HL-60 (cell line): ENCODE data around the gene DPEP3.

Experiments
- POLR2AphosphoS5 ChIP-seq: IDR thresholded peaks from 2 replicates; pipeline ENCODE4 v1.6.1; 2012; ENCODE audit warnings: low read depth
- TF ChIP-seq, protein P1 (sequence below): IDR thresholded peaks from one replicate; pipeline ENCODE4 v1.5.1; 2011; ENCODE audit warnings: low read length, control low read depth, inconsistent platforms; ENCODE audit not compliant: insufficient read depth
- TF ChIP-seq, protein P2 (sequence below): IDR thresholded peaks from 2 replicates; pipeline ENCODE4 v1.6.1; 2012; ENCODE audit warnings: low read depth; ENCODE audit not compliant: insufficient replicate concordance

DNA sequence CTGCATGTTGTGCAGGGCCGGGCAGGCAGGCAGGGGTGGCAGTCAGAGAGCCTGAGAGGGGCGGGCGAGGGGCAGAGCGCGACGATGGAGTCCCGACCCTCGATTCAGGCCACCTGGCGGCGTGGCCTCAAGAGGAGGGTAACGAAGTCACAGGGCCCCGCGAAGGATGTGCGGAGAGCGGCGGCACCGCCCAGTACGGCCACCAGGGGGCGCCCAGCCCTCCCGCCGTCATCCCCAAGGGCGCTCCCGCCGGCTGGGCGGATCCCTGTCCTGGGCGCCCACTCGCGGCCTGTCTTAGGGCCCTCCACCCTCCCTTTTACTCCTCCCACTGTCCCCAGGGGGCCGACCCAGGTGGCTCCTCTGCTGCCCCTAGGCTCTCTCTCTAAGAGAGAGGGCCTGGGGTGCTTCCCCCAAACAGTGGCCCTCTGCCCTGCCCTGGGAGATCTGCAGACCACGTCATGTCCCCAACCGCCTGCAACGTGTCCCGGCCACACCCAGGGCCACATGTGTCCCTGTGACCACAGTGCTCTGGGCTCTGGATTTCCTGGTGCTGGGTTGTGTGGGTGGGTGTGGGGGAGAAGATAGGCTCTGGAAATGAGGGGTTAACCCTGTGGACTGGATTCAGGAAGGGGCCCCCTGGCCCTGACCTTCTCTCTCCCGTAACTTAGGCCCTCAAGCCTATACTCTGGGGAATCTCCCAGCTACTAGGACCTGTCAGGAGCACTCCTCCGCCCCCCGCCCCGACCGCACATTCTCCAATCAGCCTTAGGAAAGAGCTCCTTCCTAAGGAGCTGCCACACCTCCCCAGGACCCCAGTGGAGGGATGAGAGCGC is 13.1 kb upstream of the DPEP3 start:
- TF ChIP-seq, protein P1, sequence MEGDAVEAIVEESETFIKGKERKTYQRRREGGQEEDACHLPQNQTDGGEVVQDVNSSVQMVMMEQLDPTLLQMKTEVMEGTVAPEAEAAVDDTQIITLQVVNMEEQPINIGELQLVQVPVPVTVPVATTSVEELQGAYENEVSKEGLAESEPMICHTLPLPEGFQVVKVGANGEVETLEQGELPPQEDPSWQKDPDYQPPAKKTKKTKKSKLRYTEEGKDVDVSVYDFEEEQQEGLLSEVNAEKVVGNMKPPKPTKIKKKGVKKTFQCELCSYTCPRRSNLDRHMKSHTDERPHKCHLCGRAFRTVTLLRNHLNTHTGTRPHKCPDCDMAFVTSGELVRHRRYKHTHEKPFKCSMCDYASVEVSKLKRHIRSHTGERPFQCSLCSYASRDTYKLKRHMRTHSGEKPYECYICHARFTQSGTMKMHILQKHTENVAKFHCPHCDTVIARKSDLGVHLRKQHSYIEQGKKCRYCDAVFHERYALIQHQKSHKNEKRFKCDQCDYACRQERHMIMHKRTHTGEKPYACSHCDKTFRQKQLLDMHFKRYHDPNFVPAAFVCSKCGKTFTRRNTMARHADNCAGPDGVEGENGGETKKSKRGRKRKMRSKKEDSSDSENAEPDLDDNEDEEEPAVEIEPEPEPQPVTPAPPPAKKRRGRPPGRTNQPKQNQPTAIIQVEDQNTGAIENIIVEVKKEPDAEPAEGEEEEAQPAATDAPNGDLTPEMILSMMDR, result peak; percentile 82
- TF ChIP-seq POLR2AphosphoS5, result 0 out of 2 replicates have a peak, but pooled peaks have one; percentile 37
- TF ChIP-seq, protein P2, sequence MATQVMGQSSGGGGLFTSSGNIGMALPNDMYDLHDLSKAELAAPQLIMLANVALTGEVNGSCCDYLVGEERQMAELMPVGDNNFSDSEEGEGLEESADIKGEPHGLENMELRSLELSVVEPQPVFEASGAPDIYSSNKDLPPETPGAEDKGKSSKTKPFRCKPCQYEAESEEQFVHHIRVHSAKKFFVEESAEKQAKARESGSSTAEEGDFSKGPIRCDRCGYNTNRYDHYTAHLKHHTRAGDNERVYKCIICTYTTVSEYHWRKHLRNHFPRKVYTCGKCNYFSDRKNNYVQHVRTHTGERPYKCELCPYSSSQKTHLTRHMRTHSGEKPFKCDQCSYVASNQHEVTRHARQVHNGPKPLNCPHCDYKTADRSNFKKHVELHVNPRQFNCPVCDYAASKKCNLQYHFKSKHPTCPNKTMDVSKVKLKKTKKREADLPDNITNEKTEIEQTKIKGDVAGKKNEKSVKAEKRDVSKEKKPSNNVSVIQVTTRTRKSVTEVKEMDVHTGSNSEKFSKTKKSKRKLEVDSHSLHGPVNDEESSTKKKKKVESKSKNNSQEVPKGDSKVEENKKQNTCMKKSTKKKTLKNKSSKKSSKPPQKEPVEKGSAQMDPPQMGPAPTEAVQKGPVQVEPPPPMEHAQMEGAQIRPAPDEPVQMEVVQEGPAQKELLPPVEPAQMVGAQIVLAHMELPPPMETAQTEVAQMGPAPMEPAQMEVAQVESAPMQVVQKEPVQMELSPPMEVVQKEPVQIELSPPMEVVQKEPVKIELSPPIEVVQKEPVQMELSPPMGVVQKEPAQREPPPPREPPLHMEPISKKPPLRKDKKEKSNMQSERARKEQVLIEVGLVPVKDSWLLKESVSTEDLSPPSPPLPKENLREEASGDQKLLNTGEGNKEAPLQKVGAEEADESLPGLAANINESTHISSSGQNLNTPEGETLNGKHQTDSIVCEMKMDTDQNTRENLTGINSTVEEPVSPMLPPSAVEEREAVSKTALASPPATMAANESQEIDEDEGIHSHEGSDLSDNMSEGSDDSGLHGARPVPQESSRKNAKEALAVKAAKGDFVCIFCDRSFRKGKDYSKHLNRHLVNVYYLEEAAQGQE, result no peak
